ENCODE results near the gene MOB3B.

GRCh38 chr9:27372615-27373014 is 157.0 kb downstream of the MOB3B start:
- TF ChIP-seq ZNF391 (tag by site-specific recombination; IDR thresholded peaks at IDR 0.05; ENCODE audit: borderline replicate concordance, low read depth) (no peak), ZNF280D (tag by site-specific recombination; IDR thresholded peaks at IDR 0.05) (no peak), MYNN (tag by site-specific recombination; IDR thresholded peaks at IDR 0.05; ENCODE audit: borderline replicate concordance) (no peak), ZNF624 (tag by site-specific recombination; IDR thresholded peaks at IDR 0.05) (no peak), ZNF133 (tag by site-specific recombination; IDR thresholded peaks at IDR 0.05) (no peak), MZF1 (tag by site-specific recombination; IDR thresholded peaks at IDR 0.05; ENCODE audit: borderline replicate concordance) (no peak), ZNF211 (tag by site-specific recombination; IDR thresholded peaks at IDR 0.05; ENCODE audit: low read depth) (no peak), ZNF416 (tag by site-specific recombination; IDR thresholded peaks at IDR 0.05) (no peak), KLF10 (tag by site-specific recombination; IDR thresholded peaks at IDR 0.05) (no peak)
- TF ChIP-seq, protein P1, sequence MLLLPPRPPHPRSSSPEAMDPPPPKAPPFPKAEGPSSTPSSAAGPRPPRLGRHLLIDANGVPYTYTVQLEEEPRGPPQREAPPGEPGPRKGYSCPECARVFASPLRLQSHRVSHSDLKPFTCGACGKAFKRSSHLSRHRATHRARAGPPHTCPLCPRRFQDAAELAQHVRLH (tag by site-specific recombination; IDR thresholded peaks at IDR 0.05) = no peak
- TF ChIP-seq, protein P2, sequence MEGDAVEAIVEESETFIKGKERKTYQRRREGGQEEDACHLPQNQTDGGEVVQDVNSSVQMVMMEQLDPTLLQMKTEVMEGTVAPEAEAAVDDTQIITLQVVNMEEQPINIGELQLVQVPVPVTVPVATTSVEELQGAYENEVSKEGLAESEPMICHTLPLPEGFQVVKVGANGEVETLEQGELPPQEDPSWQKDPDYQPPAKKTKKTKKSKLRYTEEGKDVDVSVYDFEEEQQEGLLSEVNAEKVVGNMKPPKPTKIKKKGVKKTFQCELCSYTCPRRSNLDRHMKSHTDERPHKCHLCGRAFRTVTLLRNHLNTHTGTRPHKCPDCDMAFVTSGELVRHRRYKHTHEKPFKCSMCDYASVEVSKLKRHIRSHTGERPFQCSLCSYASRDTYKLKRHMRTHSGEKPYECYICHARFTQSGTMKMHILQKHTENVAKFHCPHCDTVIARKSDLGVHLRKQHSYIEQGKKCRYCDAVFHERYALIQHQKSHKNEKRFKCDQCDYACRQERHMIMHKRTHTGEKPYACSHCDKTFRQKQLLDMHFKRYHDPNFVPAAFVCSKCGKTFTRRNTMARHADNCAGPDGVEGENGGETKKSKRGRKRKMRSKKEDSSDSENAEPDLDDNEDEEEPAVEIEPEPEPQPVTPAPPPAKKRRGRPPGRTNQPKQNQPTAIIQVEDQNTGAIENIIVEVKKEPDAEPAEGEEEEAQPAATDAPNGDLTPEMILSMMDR (tag by site-specific recombination; IDR thresholded peaks at IDR 0.05) = no peak
- TF ChIP-seq, protein P3, sequence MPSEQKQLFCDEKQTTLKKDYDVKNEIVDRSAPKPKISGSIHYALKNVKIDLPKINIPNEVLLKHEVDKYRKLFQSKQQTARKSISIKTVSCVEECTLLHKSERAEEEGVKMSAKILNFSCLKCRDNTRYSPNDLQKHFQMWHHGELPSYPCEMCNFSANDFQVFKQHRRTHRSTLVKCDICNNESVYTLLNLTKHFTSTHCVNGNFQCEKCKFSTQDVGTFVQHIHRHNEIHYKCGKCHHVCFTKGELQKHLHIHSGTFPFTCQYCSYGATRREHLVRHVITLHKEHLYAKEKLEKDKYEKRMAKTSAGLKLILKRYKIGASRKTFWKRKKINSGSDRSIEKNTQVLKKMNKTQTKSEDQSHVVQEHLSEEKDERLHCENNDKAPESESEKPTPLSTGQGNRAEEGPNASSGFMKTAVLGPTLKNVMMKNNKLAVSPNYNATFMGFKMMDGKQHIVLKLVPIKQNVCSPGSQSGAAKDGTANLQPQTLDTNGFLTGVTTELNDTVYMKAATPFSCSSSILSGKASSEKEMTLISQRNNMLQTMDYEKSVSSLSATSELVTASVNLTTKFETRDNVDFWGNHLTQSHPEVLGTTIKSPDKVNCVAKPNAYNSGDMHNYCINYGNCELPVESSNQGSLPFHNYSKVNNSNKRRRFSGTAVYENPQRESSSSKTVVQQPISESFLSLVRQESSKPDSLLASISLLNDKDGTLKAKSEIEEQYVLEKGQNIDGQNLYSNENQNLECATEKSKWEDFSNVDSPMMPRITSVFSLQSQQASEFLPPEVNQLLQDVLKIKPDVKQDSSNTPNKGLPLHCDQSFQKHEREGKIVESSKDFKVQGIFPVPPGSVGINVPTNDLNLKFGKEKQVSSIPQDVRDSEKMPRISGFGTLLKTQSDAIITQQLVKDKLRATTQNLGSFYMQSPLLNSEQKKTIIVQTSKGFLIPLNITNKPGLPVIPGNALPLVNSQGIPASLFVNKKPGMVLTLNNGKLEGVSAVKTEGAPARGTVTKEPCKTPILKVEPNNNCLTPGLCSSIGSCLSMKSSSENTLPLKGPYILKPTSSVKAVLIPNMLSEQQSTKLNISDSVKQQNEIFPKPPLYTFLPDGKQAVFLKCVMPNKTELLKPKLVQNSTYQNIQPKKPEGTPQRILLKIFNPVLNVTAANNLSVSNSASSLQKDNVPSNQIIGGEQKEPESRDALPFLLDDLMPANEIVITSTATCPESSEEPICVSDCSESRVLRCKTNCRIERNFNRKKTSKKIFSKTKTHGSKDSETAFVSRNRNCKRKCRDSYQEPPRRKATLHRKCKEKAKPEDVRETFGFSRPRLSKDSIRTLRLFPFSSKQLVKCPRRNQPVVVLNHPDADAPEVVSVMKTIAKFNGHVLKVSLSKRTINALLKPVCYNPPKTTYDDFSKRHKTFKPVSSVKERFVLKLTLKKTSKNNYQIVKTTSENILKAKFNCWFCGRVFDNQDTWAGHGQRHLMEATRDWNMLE (tag by site-specific recombination; conservative IDR thresholded peaks at IDR 0.05; ENCODE audit: low read depth) = no peak

All from HEK293 (cell line).